HepG2 (cell line): ENCODE measurements around the gene C19orf73. TPM values are rescaled to one million over a fixed set of nuclear protein-coding genes. Genes with fewer than 3 reads are reported as not detected.

Source experiments
- ARNT2 ChIP-seq: sonication (generic); formaldehyde crosslinking; IDR thresholded peaks from 2 replicates; pipeline ENCODE4 v1.8.0; 2022; ENCODE audit warnings: mild to moderate bottlenecking, low read depth, missing genetic modification reagents, moderate library complexity
- GLI4 ChIP-seq: sonication (generic); formaldehyde crosslinking; IDR thresholded peaks from 2 replicates; pipeline ENCODE4 v1.5.1; 2020; ENCODE audit warnings: missing genetic modification reagents, mild to moderate bottlenecking, moderate library complexity, borderline replicate concordance
- KAT7 ChIP-seq: IDR thresholded peaks from 2 replicates; pipeline ENCODE4 v1.6.1; 2018; ENCODE audit warnings: borderline replicate concordance, missing compliant biosample characterization
- KDM5A ChIP-seq: fragments of 200-600 bp; sonication (generic); IDR thresholded peaks from 2 replicates; pipeline ENCODE4 v1.7.0; 2018; ENCODE audit warnings: antibody characterized with exemption, mild to moderate bottlenecking, low read length, borderline replicate concordance
- KMT2A ChIP-seq: sonication (generic); formaldehyde crosslinking; IDR thresholded peaks from 2 replicates; pipeline ENCODE4 v1.4.0; 2020; ENCODE audit warnings: missing genetic modification reagents
- PAF1 ChIP-seq: IDR thresholded peaks from 2 replicates; pipeline ENCODE4 v1.6.1; 2016; ENCODE audit warnings: missing genetic modification reagents, missing compliant biosample characterization
- SETDB1 ChIP-seq: sonication (generic); formaldehyde crosslinking; IDR thresholded peaks from 2 replicates; pipeline ENCODE4 v1.5.1; 2020; ENCODE audit warnings: missing genetic modification reagents, mild to moderate bottlenecking, borderline replicate concordance
- SOX6 ChIP-seq, 2 experiments: fragments of 450-650 bp in 1 of 2; sonication (generic) in 1 of 2; formaldehyde crosslinking in 1 of 2; IDR thresholded peaks; 2 replicates each; pipeline versions ENCODE4 v1.4.0 to v1.6.1; 2017 to 2020; ENCODE audit warnings: antibody characterized with exemption in 1 of 2, mild to moderate bottlenecking in 1 of 2, missing genetic modification reagents in 1 of 2
- SP4 ChIP-seq: sonication (generic); formaldehyde crosslinking; IDR thresholded peaks from 2 replicates; pipeline ENCODE4 v1.8.1; 2023; ENCODE audit warnings: mild to moderate bottlenecking, missing genetic modification reagents
- TAF1 ChIP-seq: sonication (generic); formaldehyde crosslinking; IDR thresholded peaks from 2 replicates; pipeline ENCODE4 v1.4.0; 2020; ENCODE audit warnings: missing genetic modification reagents
- THAP11 ChIP-seq: IDR thresholded peaks from 2 replicates; pipeline ENCODE4 v1.6.1; 2016; ENCODE audit warnings: missing biosample characterization, missing genetic modification reagents
- ZNF331 ChIP-seq: sonication (generic); formaldehyde crosslinking; IDR thresholded peaks from 2 replicates; pipeline ENCODE4 v1.4.0; 2020; ENCODE audit warnings: missing genetic modification reagents
- ZNF562 ChIP-seq: sonication (generic); formaldehyde crosslinking; IDR thresholded peaks from 2 replicates; pipeline ENCODE4 v1.8.0; 2022; ENCODE audit warnings: missing genetic modification reagents, borderline replicate concordance
- ZNF572 ChIP-seq: sonication (generic); formaldehyde crosslinking; IDR thresholded peaks from 2 replicates; pipeline ENCODE4 v1.5.1; 2020; ENCODE audit warnings: mild to moderate bottlenecking, missing genetic modification reagents
- ZNF598 ChIP-seq: sonication (generic); formaldehyde crosslinking; IDR thresholded peaks from 2 replicates; pipeline ENCODE4 v1.5.1; 2020; ENCODE audit warnings: mild to moderate bottlenecking, missing genetic modification reagents, borderline replicate concordance
- polyA plus RNA-seq, 8 experiments: library from polyadenylated mRNA; depleted of rRNA in 3 of 8; stranded (reverse) in 7 of 8; unstranded in 1 of 8; fragments of >200 nt; fragmentation: Illumina TruSeq in 4 of 8; extraction: Trizol in 4 of 8; gene quantifications; 2 replicates each; pipeline versions ENCODE4 v1.2.1 to v1.2.3, GENCODE V29; 2011 to 2016; ENCODE audit warnings: low read depth in 4 of 8, missing spikeins in 1 of 8, mixed read lengths in 1 of 8; ENCODE audit not compliant: insufficient read depth in 1 of 8
- total RNA-seq, 5 experiments: library from RNA; depleted of rRNA; stranded (reverse); fragments of >200 nt; fragmentation: Illumina TruSeq; extraction: Trizol; gene quantifications; 2 replicates each; pipeline ENCODE4 v1.2.3, GENCODE V29; 2016; ENCODE audit warnings: low read depth in 1 of 5
- TF ChIP-seq, protein P1 (sequence below): sonication (generic); formaldehyde crosslinking; IDR thresholded peaks from 2 replicates; pipeline ENCODE4 v1.4.0; 2020; ENCODE audit warnings: missing genetic modification reagents
- TF ChIP-seq, protein P2 (sequence below): sonication (generic); formaldehyde crosslinking; IDR thresholded peaks from 2 replicates; pipeline ENCODE4 v1.5.1; 2020; ENCODE audit warnings: mild to moderate bottlenecking, missing genetic modification reagents, moderate library complexity
- TF ChIP-seq, protein P3 (sequence below): sonication (generic); formaldehyde crosslinking; IDR thresholded peaks from 2 replicates; pipeline ENCODE4 v1.5.0; 2020; ENCODE audit warnings: missing genetic modification reagents
- TF ChIP-seq, protein P4 (sequence below): sonication (generic); formaldehyde crosslinking; IDR thresholded peaks from 2 replicates; pipeline ENCODE4 v1.5.0; 2020; ENCODE audit warnings: missing genetic modification reagents, mild to moderate bottlenecking, borderline replicate concordance

The C19orf73 gene
- total and polyA plus RNA-seq, 2 of the 13 experiments (the other 11 are each of a cell fraction or from before 2014, with no cell fraction given), result 1.4 to 1.5 TPM

DNA sequence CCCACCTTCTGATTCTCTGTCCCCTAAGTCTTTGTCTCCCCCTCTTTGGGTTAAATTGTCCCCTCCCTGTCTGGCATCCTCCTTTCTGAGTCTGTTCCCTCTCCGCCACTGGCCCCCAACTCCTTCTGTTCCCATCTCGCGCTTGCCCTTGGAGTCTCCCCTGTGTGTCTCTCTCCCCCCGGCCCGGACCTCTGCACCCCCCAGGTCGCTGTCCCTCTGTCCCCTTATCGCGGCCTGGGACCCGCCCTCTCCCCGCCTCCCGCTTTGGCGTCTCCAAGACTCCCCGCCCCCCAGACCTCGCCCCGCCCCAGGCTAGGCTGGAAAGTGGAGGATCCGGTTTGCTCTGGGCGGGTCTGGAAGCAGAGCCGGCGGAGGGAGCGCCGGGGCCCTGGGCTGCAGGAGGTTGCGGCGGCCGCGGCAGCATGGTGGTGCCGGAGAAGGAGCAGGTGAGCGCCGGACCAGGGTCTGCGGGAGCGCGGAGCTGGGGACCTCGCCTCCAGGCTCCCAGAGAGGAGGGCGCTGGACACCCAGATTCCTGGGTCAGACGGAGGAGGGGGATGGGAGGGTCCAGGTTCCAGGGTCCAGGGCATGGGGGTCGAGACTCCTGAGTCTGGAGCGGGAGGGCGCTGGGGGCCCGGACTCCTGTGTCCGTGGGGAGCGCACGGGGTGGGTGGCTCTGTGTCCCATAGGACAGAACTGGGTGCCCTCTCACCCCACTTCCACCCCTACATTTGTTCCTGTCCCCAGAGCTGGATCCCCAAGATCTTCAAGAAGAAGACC is 38.7 kb upstream of the C19orf73 start, which contains the start of gene TRPM4 (continued):
- TF ChIP-seq, protein P1, sequence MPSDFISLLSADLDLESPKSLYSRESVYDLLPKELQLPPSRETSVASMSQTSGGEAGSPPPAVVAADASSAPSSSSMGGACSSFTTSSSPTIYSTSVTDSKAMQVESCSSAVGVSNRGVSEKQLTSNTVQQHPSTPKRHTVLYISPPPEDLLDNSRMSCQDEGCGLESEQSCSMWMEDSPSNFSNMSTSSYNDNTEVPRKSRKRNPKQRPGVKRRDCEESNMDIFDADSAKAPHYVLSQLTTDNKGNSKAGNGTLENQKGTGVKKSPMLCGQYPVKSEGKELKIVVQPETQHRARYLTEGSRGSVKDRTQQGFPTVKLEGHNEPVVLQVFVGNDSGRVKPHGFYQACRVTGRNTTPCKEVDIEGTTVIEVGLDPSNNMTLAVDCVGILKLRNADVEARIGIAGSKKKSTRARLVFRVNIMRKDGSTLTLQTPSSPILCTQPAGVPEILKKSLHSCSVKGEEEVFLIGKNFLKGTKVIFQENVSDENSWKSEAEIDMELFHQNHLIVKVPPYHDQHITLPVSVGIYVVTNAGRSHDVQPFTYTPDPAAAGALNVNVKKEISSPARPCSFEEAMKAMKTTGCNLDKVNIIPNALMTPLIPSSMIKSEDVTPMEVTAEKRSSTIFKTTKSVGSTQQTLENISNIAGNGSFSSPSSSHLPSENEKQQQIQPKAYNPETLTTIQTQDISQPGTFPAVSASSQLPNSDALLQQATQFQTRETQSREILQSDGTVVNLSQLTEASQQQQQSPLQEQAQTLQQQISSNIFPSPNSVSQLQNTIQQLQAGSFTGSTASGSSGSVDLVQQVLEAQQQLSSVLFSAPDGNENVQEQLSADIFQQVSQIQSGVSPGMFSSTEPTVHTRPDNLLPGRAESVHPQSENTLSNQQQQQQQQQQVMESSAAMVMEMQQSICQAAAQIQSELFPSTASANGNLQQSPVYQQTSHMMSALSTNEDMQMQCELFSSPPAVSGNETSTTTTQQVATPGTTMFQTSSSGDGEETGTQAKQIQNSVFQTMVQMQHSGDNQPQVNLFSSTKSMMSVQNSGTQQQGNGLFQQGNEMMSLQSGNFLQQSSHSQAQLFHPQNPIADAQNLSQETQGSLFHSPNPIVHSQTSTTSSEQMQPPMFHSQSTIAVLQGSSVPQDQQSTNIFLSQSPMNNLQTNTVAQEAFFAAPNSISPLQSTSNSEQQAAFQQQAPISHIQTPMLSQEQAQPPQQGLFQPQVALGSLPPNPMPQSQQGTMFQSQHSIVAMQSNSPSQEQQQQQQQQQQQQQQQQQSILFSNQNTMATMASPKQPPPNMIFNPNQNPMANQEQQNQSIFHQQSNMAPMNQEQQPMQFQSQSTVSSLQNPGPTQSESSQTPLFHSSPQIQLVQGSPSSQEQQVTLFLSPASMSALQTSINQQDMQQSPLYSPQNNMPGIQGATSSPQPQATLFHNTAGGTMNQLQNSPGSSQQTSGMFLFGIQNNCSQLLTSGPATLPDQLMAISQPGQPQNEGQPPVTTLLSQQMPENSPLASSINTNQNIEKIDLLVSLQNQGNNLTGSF (CRISPR knock-in tag), result no peak
- TF ChIP-seq, protein P2, sequence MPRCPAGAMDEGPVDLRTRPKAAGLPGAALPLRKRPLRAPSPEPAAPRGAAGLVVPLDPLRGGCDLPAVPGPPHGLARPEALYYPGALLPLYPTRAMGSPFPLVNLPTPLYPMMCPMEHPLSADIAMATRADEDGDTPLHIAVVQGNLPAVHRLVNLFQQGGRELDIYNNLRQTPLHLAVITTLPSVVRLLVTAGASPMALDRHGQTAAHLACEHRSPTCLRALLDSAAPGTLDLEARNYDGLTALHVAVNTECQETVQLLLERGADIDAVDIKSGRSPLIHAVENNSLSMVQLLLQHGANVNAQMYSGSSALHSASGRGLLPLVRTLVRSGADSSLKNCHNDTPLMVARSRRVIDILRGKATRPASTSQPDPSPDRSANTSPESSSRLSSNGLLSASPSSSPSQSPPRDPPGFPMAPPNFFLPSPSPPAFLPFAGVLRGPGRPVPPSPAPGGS, result 0 out of 2 replicates have a peak, but pooled peaks have one; percentile 15
- TF ChIP-seq PAF1 (CRISPR knock-in tag), result no peak
- TF ChIP-seq ARNT2, result peak; percentile 54; the same call in 1 of the 2 replicates
- TF ChIP-seq, protein P3, sequence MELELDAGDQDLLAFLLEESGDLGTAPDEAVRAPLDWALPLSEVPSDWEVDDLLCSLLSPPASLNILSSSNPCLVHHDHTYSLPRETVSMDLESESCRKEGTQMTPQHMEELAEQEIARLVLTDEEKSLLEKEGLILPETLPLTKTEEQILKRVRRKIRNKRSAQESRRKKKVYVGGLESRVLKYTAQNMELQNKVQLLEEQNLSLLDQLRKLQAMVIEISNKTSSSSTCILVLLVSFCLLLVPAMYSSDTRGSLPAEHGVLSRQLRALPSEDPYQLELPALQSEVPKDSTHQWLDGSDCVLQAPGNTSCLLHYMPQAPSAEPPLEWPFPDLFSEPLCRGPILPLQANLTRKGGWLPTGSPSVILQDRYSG, result 0 out of 2 replicates have a peak, but pooled peaks have one; percentile 37
- TF ChIP-seq GLI4 (CRISPR knock-in tag), result 0 out of 2 replicates have a peak, but pooled peaks have one; percentile 54
- TF ChIP-seq ZNF598 (CRISPR knock-in tag), result no peak
- TF ChIP-seq KDM5A, result no peak
- TF ChIP-seq TAF1 (CRISPR knock-in tag), result peak; percentile 68
- TF ChIP-seq SETDB1 (CRISPR knock-in tag), result no peak
- TF ChIP-seq SOX6 (IDR thresholded peaks at IDR 0.05), result no peak
- peak; percentile 19; the same call in 1 of the 2 replicates for TF ChIP-seq SOX6 (CRISPR knock-in tag; IDR thresholded peaks at IDR 0.05)
- peak; percentile 43; the same call in 1 of the 2 replicates for TF ChIP-seq THAP11 (CRISPR knock-in tag)
- 0 out of 2 replicates have a peak, but pooled peaks have one; percentile 44 for TF ChIP-seq KMT2A (CRISPR knock-in tag)
- TF ChIP-seq ZNF562, result no peak
- TF ChIP-seq ZNF572 (CRISPR knock-in tag), result peak; percentile 83; the same call in 1 of the 2 replicates
- TF ChIP-seq SP4 (CRISPR knock-in tag), result peak; percentile 30; the same call in 1 of the 2 replicates
- peak; percentile 47; the same call in 1 of the 2 replicates for TF ChIP-seq KAT7 (CRISPR knock-in tag)
- TF ChIP-seq, protein P4, sequence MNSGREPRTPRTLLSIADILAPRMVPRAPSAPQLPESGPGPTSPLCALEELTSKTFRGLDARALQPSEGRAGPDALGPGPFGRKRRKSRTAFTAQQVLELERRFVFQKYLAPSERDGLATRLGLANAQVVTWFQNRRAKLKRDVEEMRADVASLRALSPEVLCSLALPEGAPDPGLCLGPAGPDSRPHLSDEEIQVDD (CRISPR knock-in tag), result no peak
- TF ChIP-seq ZNF331 (CRISPR knock-in tag), result peak; percentile 22; the same call in 1 of the 2 replicates
